IMR-90 (cell line): Measurements from ENCODE around the gene GLYAT. TPM values are rescaled to one million over a fixed set of nuclear protein-coding genes. Genes with fewer than 3 reads are reported as not detected.

ENCODE experiments used
- ATAC-seq: fragments of 200-7000 bp; cut with Tn5 transposase; 2 replicates; pipeline ENCODE4 v1.9.1; 2020; ENCODE audit warnings: low read depth, mild to moderate bottlenecking, moderate library complexity
- BruUV-seq: library from RNA; stranded (reverse); fragments of 400-500 nt; replicated peaks from 2 replicates; lab custom pipeline; 2021; lab: Mats Ljungman, UMichigan
- CTCF ChIA-PET: fragments of 300-600 bp; formaldehyde crosslinking; extraction: SDS; loops from one replicate; lab custom pipeline; 2021; ENCODE audit warnings: antibody characterized with exemption; lab: Yijun Ruan, JAX
- POLR2A ChIA-PET: fragments of 300-600 bp; sonication (Branson Sonifier 250); formaldehyde crosslinking; loops from one replicate; lab custom pipeline; 2022; ENCODE audit warnings: antibody characterized with exemption; ENCODE audit not compliant: unreplicated experiment; lab: Charles Lee
- DNase-seq: peaks from one replicate; pipeline ENCODE4 v3.0.0; 2013
- H2AFZ ChIP-seq: replicated peaks from 2 replicates; pipeline ENCODE3; 2013; ENCODE audit warnings: low read length, mild to moderate bottlenecking; ENCODE audit not compliant: poor library complexity
- H2AK5ac ChIP-seq: 2 replicates; pipeline ENCODE4 v1.6.1; 2013; ENCODE audit warnings: low read depth, low read length, inconsistent platforms
- H2AK9ac ChIP-seq: replicated peaks from 2 replicates; pipeline ENCODE3; 2013; ENCODE audit warnings: mild to moderate bottlenecking, low read depth, low read length, moderate library complexity; ENCODE audit not compliant: poor library complexity
- H2BK120ac ChIP-seq: 2 replicates; pipeline ENCODE4 v1.6.1; 2013; ENCODE audit warnings: low read depth, low read length, inconsistent platforms
- H2BK15ac ChIP-seq: 3 replicates; pipeline ENCODE4 v1.6.1; 2013; ENCODE audit warnings: low read depth, low read length, inconsistent platforms
- H2BK20ac ChIP-seq: 2 replicates; pipeline ENCODE4 v1.6.1; 2013; ENCODE audit warnings: low read depth, mild to moderate bottlenecking, inconsistent platforms, low read length, moderate library complexity
- H2BK5ac ChIP-seq: 2 replicates; pipeline ENCODE4 v1.6.1; 2013; ENCODE audit warnings: mild to moderate bottlenecking, low read depth, low read length, inconsistent platforms; ENCODE audit not compliant: poor library complexity, severe bottlenecking
- H3K14ac ChIP-seq: replicated peaks from 2 replicates; pipeline ENCODE4 v1.6.1; 2013; ENCODE audit warnings: low read depth, low read length, inconsistent platforms
- H3K18ac ChIP-seq: 2 replicates; pipeline ENCODE4 v1.6.1; 2013; ENCODE audit warnings: low read depth, low read length, control low read depth
- H3K23ac ChIP-seq: 2 replicates; pipeline ENCODE4 v1.6.1; 2013; ENCODE audit warnings: low read depth, low read length, inconsistent platforms
- H3K27ac ChIP-seq: 2 replicates; pipeline ENCODE4 v1.5.1; 2013; ENCODE audit warnings: mild to moderate bottlenecking, control low read depth, low read length; ENCODE audit not compliant: insufficient read depth
- H3K27me3 ChIP-seq: 2 replicates; pipeline ENCODE4 v1.6.1; 2013; ENCODE audit warnings: low read length; ENCODE audit not compliant: control insufficient read depth, insufficient read depth
- H3K36me3 ChIP-seq: 2 replicates; pipeline ENCODE4 v1.6.1; 2013; ENCODE audit warnings: low read length, mixed read lengths; ENCODE audit not compliant: control insufficient read depth, insufficient read depth
- H3K4ac ChIP-seq: 2 replicates; pipeline ENCODE4 v1.6.1; 2013; ENCODE audit warnings: low read depth, low read length, inconsistent platforms
- H3K4me1 ChIP-seq: 2 replicates; pipeline ENCODE4 v1.6.1; 2013; ENCODE audit warnings: low read length, mixed read lengths; ENCODE audit not compliant: control insufficient read depth, insufficient read depth
- H3K4me2 ChIP-seq: 2 replicates; pipeline ENCODE4 v1.6.1; 2013; ENCODE audit warnings: low read depth, mild to moderate bottlenecking, control low read depth, low read length, moderate library complexity
- H3K4me3 ChIP-seq: 2 replicates; pipeline ENCODE4 v1.5.1; 2013; ENCODE audit warnings: low read depth, mild to moderate bottlenecking, control low read depth, low read length, moderate library complexity; ENCODE audit not compliant: insufficient read depth
- H3K56ac ChIP-seq: 2 replicates; pipeline ENCODE4 v1.6.1; 2013; ENCODE audit warnings: low read length, inconsistent platforms; ENCODE audit not compliant: insufficient read depth; ENCODE audit errors: extremely low read depth
- H3K79me1 ChIP-seq, 2 experiments: 2 replicates each; pipeline ENCODE4 v1.6.1; 2013; ENCODE audit warnings: low read length in 2 of 2, inconsistent platforms in 1 of 2, low read depth in 1 of 2
- H3K9ac ChIP-seq: 2 replicates; pipeline ENCODE4 v1.6.1; 2013; ENCODE audit warnings: low read depth, low read length, control low read depth
- H3K9me1 ChIP-seq: 2 replicates; pipeline ENCODE4 v1.6.1; 2013; ENCODE audit warnings: low read length, inconsistent platforms; ENCODE audit not compliant: insufficient read depth
- H3K9me3 ChIP-seq: 2 replicates; pipeline ENCODE4 v1.6.1; 2013; ENCODE audit warnings: low read length; ENCODE audit not compliant: control insufficient read depth, insufficient read depth
- H4K20me1 ChIP-seq: 2 replicates; pipeline ENCODE4 v1.6.1; 2013; ENCODE audit warnings: low read length, inconsistent platforms; ENCODE audit not compliant: insufficient read depth
- H4K5ac ChIP-seq: 2 replicates; pipeline ENCODE4 v1.6.1; 2013; ENCODE audit warnings: mild to moderate bottlenecking, low read depth, low read length, control low read depth
- H4K8ac ChIP-seq, 2 experiments: 2 replicates each; pipeline ENCODE4 v1.6.1; 2013; ENCODE audit warnings: low read depth in 2 of 2, low read length in 2 of 2, control low read depth in 1 of 2, inconsistent platforms in 1 of 2
- H4K91ac ChIP-seq: 2 replicates; pipeline ENCODE4 v1.6.1; 2013; ENCODE audit warnings: low read depth, low read length, inconsistent platforms; ENCODE audit not compliant: insufficient read depth
- BHLHE40 ChIP-seq: fragments of 150-350 bp; IDR thresholded peaks from 2 replicates; pipeline ENCODE4 v1.6.1; 2016; ENCODE audit warnings: mild to moderate bottlenecking, low read depth, low read length
- CEBPB ChIP-seq: IDR thresholded peaks from 2 replicates; pipeline ENCODE4 v1.6.1; 2012; ENCODE audit warnings: low read depth, low read length, improper control_type of control experiment
- MAFK ChIP-seq: IDR thresholded peaks from 2 replicates; pipeline ENCODE4 v1.6.1; 2012; ENCODE audit warnings: low read depth, low read length, improper control_type of control experiment
- MXI1 ChIP-seq: IDR thresholded peaks from 2 replicates; pipeline ENCODE4 v1.6.1; 2012; ENCODE audit warnings: low read depth, mild to moderate bottlenecking, low read length, moderate library complexity, borderline replicate concordance
- NFE2L2 ChIP-seq: fragments of 150-350 bp; IDR thresholded peaks from 2 replicates; pipeline ENCODE4 v1.6.1; 2016; ENCODE audit warnings: low read depth, mild to moderate bottlenecking, low read length
- RFX5 ChIP-seq: IDR thresholded peaks from 2 replicates; pipeline ENCODE4 v1.8.0; 2012; ENCODE audit warnings: low read depth, mild to moderate bottlenecking, low read length, moderate library complexity
- WGBS, 2 experiments: methylation state at CpG; one replicate each; pipeline versions ENCODE4 v1.1.5 to v1.1.7; 2013; ENCODE audit warnings: missing lambda C conversion rate in 2 of 2; ENCODE audit not compliant: insufficient read length in 1 of 2; ENCODE audit errors: extremely low coverage in 2 of 2; 5-methylcytosine and 5-hydroxymethylcytosine counted together
- dilution Hi-C: fragments of 300-500 bp; cut with HindIII; formaldehyde crosslinking; loops from one replicate; pipeline ENCODE4 v1.14.3; 2018; ENCODE audit warnings: low sequenced_read_pairs; ENCODE audit not compliant: unreplicated experiment
- in situ Hi-C: fragments of 300-500 bp; cut with MboI; formaldehyde crosslinking; loops from 3 replicates; pipeline ENCODE4 v1.14.3; 2019; ENCODE audit warnings: low sequenced_read_pairs, inconsistent platforms, mixed read lengths
- intact Hi-C: fragments of 100-400 bp; cut with micrococcal nuclease; formaldehyde crosslinking; loops from 2 replicates; pipeline ENCODE4 v1.10.0; 2022
- polyA plus RNA-seq, 3 experiments: library from polyadenylated mRNA; depleted of rRNA; stranded (reverse); fragments of >200 nt; gene quantifications; 2 replicates each; pipeline ENCODE4 v1.2.3, GENCODE V29; 2012; ENCODE audit warnings: low replicate concordance in 1 of 3
- total RNA-seq: library from RNA; depleted of rRNA; stranded (reverse); fragments of >200 nt; gene quantifications from 2 replicates; pipeline ENCODE4 v1.2.3, GENCODE V29; 2012
- TF ChIP-seq, protein P1 (sequence below): fragments of 150-350 bp; IDR thresholded peaks from 2 replicates; pipeline ENCODE4 v1.6.1; 2017; ENCODE audit warnings: mild to moderate bottlenecking, antibody characterized with exemption, low read length, low read depth

GLYAT gene
- total and polyA plus RNA-seq, 2 of the 4 experiments (the other 2 are of a cell fraction), result not detected

DNA sequence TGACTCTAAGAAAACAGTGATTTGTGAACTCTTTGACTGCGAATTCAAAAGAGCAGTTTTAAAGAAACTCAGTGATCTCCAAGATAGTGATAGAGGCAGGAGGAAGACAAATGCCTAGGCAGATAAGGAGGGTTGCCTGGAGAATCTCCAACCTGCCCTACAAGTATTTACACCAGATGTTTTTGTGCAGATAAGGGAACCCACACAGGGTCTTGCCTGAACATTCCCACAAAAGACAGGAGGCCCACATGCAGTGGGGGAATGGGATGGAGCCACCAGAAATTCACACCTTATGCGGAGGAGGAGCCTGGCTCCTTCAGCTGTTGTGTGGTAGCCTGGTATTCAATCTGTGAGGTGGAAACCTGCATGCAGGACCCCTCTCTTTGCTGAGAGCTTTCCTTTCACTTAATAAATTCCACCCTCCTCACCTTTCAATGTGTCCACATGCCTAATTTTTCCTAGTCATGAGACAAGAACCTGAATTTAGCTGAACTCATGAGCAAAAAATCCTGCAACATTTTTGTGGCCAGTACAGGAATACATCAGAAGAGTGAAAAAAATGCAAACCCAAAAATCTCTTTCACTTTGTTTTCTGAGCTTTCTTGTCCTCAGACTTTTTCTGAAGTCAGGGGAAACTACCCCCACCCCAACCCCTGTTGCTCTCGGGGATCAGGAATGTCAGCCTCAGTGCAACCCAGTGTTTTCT is 8.1 kb upstream of the GLYAT start:
- H4K91ac ChIP-seq, result no peak overlapping the region
- no peak overlapping the region for H3K4me3 ChIP-seq
- no CpG with 5 or more reads among the region's 3 CpGs for WGBS, 2 experiments
- dilution Hi-C loops, result no loop called here
- no peak overlapping the region for H2BK15ac ChIP-seq
- no peak overlapping the region for H2AK9ac ChIP-seq
- no peak overlapping the region for H4K8ac ChIP-seq
- no peak overlapping the region for H2BK5ac ChIP-seq
- no peak overlapping the region for H3K23ac ChIP-seq
- no TSS peak for BruUV-seq
- H3K4me1 ChIP-seq, result no peaks in the 10 kb centered on the region
- H2AK5ac ChIP-seq, result no peak overlapping the region
- no peaks in the 10 kb centered on the region for H3K79me1 ChIP-seq
- no peak overlapping the region for H3K9ac ChIP-seq
- H3K14ac ChIP-seq, result no peak overlapping the region
- ATAC-seq (no peak), DNase-seq (peak; percentile 32)
- H3K36me3 ChIP-seq, result no peaks in the 10 kb centered on the region
- no peak overlapping the region for H3K4ac ChIP-seq
- H4K20me1 ChIP-seq, result no peaks in the 10 kb centered on the region
- H3K27me3 ChIP-seq, result no peaks in the 10 kb centered on the region
- H2BK20ac ChIP-seq, result peak overlapping the region; percentile 35; the same call in 1 of the 2 replicates
- no peak overlapping the region for H4K5ac ChIP-seq
- in situ Hi-C loops, result no loop called here
- TF ChIP-seq, protein P1, sequence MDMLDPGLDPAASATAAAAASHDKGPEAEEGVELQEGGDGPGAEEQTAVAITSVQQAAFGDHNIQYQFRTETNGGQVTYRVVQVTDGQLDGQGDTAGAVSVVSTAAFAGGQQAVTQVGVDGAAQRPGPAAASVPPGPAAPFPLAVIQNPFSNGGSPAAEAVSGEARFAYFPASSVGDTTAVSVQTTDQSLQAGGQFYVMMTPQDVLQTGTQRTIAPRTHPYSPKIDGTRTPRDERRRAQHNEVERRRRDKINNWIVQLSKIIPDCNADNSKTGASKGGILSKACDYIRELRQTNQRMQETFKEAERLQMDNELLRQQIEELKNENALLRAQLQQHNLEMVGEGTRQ, result no peak
- TF ChIP-seq MAFK (no peak), MXI1 (no peak), NFE2L2 (no peak), BHLHE40 (no peak), CEBPB (no peak), RFX5 (no peak)
- intact Hi-C loops, result no loop called here
- 0 out of 2 replicates have a peak overlapping the region, but pooled peaks have one; percentile 23 for H2BK120ac ChIP-seq
- no peak overlapping the region for H3K56ac ChIP-seq
- no peaks in the 10 kb centered on the region for H3K9me1 ChIP-seq
- ChIA-PET CTCF (no interaction called here), POLR2A (no interaction called here)
- H3K18ac ChIP-seq, result no peak overlapping the region
- H3K4me2 ChIP-seq, result no peak overlapping the region
- no peaks in the 10 kb centered on the region for H3K9me3 ChIP-seq
- no peak overlapping the region for H3K27ac ChIP-seq
- H2AFZ ChIP-seq, result peak overlapping the region; percentile 51
